IPS DF 19.7 (cell line): ENCODE results near the gene CSNK1D.
"Not testable (repeated sequence)": the region's sequence is repeated elsewhere in the genome, so short reads cannot be mapped to it uniquely, and the experiment has no call there.

Experiments
- DNase-seq: peaks from one replicate; pipeline ENCODE4 v3.0.0-alpha.2; 2013; ENCODE audit warnings: low read depth, low spot score

Gene CSNK1D

DNA sequence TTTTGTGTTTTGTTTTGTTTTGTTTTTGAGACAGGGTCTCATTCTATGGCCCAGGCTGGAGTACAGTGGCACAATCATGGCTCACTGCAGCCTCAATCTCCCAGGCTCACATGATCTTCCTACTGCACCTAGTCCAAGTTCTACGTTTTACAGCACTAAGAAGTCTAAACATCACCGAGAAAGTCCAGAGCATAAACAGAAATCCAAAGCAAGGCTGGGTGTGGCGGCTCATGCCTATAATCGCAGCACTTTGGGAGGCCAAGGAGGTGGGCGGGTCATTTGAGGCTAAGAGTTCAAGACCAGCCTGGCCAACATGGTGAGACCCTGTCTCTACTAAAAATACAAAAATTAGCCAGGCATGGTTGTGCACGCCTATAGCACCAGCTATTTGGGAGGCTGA, 80.5 kb downstream of the CSNK1D start:
- not testable (repeated sequence) for DNase-seq
